Measurements from ENCODE around the gene EIF4E1B.

GRCh38 chr5:176608142-176608705, 22.3 kb upstream of the EIF4E1B start:
- no peak for TF ChIP-seq EZH2 (IDR thresholded peaks at IDR 0.05; ENCODE audit: borderline replicate concordance, insufficient read depth, low read depth, low read length, poor library complexity, severe bottlenecking)
- TF ChIP-seq, protein P1, sequence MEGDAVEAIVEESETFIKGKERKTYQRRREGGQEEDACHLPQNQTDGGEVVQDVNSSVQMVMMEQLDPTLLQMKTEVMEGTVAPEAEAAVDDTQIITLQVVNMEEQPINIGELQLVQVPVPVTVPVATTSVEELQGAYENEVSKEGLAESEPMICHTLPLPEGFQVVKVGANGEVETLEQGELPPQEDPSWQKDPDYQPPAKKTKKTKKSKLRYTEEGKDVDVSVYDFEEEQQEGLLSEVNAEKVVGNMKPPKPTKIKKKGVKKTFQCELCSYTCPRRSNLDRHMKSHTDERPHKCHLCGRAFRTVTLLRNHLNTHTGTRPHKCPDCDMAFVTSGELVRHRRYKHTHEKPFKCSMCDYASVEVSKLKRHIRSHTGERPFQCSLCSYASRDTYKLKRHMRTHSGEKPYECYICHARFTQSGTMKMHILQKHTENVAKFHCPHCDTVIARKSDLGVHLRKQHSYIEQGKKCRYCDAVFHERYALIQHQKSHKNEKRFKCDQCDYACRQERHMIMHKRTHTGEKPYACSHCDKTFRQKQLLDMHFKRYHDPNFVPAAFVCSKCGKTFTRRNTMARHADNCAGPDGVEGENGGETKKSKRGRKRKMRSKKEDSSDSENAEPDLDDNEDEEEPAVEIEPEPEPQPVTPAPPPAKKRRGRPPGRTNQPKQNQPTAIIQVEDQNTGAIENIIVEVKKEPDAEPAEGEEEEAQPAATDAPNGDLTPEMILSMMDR (IDR thresholded peaks at IDR 0.05) = no peak
